NB4 (cell line): ENCODE data around the gene BCAS3.

Source experiments
- TF ChIP-seq, protein P1 (sequence below): IDR thresholded peaks from one replicate; pipeline ENCODE4 v1.5.1; 2012; ENCODE audit warnings: low read depth, low read length
- TF ChIP-seq, protein P2 (sequence below): IDR thresholded peaks from 2 replicates; pipeline ENCODE4 v1.6.1; 2011; ENCODE audit warnings: low read depth, low read length

DNA sequence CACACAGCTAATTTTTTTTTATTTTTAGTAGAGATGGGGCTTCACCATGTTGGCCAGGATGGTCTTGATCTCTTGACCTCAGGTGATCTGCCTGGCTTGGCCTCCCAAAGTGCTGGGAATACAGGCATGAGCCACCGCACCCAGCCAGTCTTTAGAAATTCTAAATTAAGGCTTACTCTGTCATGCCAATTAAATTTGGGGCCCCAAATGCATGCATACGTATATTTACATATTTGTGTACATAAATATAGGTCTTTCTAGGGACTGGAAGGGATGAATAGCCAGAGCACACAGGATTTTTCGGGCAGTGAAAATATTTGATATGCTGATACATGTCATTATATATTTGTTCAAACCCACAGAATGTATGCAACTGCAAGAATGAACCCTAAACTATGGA is 105.1 kb downstream of the BCAS3 start:
- TF ChIP-seq, protein P1, sequence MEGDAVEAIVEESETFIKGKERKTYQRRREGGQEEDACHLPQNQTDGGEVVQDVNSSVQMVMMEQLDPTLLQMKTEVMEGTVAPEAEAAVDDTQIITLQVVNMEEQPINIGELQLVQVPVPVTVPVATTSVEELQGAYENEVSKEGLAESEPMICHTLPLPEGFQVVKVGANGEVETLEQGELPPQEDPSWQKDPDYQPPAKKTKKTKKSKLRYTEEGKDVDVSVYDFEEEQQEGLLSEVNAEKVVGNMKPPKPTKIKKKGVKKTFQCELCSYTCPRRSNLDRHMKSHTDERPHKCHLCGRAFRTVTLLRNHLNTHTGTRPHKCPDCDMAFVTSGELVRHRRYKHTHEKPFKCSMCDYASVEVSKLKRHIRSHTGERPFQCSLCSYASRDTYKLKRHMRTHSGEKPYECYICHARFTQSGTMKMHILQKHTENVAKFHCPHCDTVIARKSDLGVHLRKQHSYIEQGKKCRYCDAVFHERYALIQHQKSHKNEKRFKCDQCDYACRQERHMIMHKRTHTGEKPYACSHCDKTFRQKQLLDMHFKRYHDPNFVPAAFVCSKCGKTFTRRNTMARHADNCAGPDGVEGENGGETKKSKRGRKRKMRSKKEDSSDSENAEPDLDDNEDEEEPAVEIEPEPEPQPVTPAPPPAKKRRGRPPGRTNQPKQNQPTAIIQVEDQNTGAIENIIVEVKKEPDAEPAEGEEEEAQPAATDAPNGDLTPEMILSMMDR = no peak
- TF ChIP-seq, protein P2, sequence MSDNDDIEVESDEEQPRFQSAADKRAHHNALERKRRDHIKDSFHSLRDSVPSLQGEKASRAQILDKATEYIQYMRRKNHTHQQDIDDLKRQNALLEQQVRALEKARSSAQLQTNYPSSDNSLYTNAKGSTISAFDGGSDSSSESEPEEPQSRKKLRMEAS = no peak
